Sigmoid colon (tissue), 7 donors: ENCODE measurements around the gene KLHL21. TPM values are rescaled to one million over a fixed set of nuclear protein-coding genes. Genes with fewer than 3 reads are reported as not detected.

Experiments used
- DNase-seq: peaks from one replicate; pipeline ENCODE4 v3.0.0-alpha.2; 2019
- H3K27ac ChIP-seq, 4 donors: fragments of 200-600 bp; sonication (generic); one replicate each; pipeline ENCODE4 v1.5.1; 2016 to 2019; ENCODE audit warnings: mild to moderate bottlenecking in 1 of 4
- H3K27me3 ChIP-seq, 3 donors: fragments of 200-600 bp; sonication (generic); one replicate each; pipeline ENCODE4 v1.5.1; 2019; ENCODE audit warnings: mild to moderate bottlenecking in 1 of 3
- H3K36me3 ChIP-seq, 4 donors: fragments of 200-600 bp; sonication (generic); one replicate each; pipeline ENCODE4 v1.5.1; 2016 to 2019
- H3K4me1 ChIP-seq, 4 donors: fragments of 200-600 bp; sonication (generic); one replicate each; pipeline ENCODE4 v1.5.1; 2017 to 2019
- H3K4me3 ChIP-seq, 4 donors: fragments of 200-600 bp; sonication (generic); one replicate each; pipeline ENCODE4 v1.5.1; 2017 to 2019; ENCODE audit warnings: mild to moderate bottlenecking in 2 of 4, moderate library complexity in 1 of 4
- H3K9me3 ChIP-seq, 4 donors: fragments of 200-600 bp in 3 of 4; sonication (generic) in 3 of 4; one replicate each; pipeline versions ENCODE4 v1.5.1 to v1.6.1; 2013 to 2019
- EP300 ChIP-seq, 4 donors: sonication (generic); formaldehyde crosslinking; IDR thresholded peaks; one replicate each; pipeline ENCODE4 v1.6.1; 2017; ENCODE audit warnings: antibody characterized with exemption in 4 of 4
- POLR2A ChIP-seq, 2 donors: fragments of 450-650 bp; IDR thresholded peaks; one replicate each; pipeline ENCODE4 v1.6.1; 2016; ENCODE audit warnings: antibody characterized with exemption in 2 of 2, mild to moderate bottlenecking in 2 of 2, moderate library complexity in 2 of 2
- POLR2AphosphoS5 ChIP-seq, 4 donors: sonication (generic); formaldehyde crosslinking; IDR thresholded peaks; one replicate each; pipeline ENCODE4 v1.6.1; 2017; ENCODE audit warnings: antibody characterized with exemption in 4 of 4
- WGBS, 2 donors: extraction: QIAGEN DNeasy Blood & Tissue Kit; methylation state at CpG; one replicate each; pipeline ENCODE4 v1.1.7; 2013; 5-methylcytosine and 5-hydroxymethylcytosine counted together
- intact Hi-C: fragments of 100-400 bp; cut with DNase I; formaldehyde crosslinking; loops from one replicate; pipeline ENCODE4 v1.15.1; 2023
- polyA plus RNA-seq, 3 donors: library from polyadenylated mRNA; stranded (reverse); fragments of 200-250 nt; gene quantifications; one replicate each; pipeline ENCODE4 v1.2.3, GENCODE V29; 2013
- total RNA-seq, 4 donors: library from RNA; depleted of rRNA; stranded (reverse); fragments of >200 nt; gene quantifications; one replicate each; pipeline ENCODE4 v1.1.0, GENCODE V29; 2016
- TF ChIP-seq, protein P1 (sequence below), 4 experiments: fragments of 450-650 bp in 3 of 4; fragments of 200-600 bp in 1 of 4; IDR thresholded peaks; one replicate each; pipeline ENCODE4 v1.5.1; 2016 to 2019; ENCODE audit warnings: antibody characterized with exemption in 4 of 4, mild to moderate bottlenecking in 3 of 4, moderate library complexity in 2 of 4
- donor health status: healthy with polysubstance abuse.
- donor health status: Bipolar disorder and iron deficiency.
- donor health status: healthy.

Gene KLHL21
- total and polyA plus RNA-seq, 7 donors, result 4.8 to 83.6 (median 54.0) TPM

GRCh38 chr1:6619045-6619444, 16.4 kb upstream of the KLHL21 start:
- Histone ChIP-seq H3K9me3 (no peaks in the 10 kb centered on the region), H3K36me3 (peaks cover 24 to 63% (median 33%) of the 10 kb centered on the region in 4 donors), H3K4me3 (no peak overlapping the region), H3K4me1 (peaks cover 0 to 41% (median 39%) of the 10 kb centered on the region in 4 donors), H3K27ac (peak overlapping the region in 1 of 4 donors; percentile 1), H3K27me3 (no peaks in the 10 kb centered on the region)
- WGBS, 2 donors, result 94 to 95% methylated on average over 4 of the region's 4 CpGs
- TF ChIP-seq, protein P1, sequence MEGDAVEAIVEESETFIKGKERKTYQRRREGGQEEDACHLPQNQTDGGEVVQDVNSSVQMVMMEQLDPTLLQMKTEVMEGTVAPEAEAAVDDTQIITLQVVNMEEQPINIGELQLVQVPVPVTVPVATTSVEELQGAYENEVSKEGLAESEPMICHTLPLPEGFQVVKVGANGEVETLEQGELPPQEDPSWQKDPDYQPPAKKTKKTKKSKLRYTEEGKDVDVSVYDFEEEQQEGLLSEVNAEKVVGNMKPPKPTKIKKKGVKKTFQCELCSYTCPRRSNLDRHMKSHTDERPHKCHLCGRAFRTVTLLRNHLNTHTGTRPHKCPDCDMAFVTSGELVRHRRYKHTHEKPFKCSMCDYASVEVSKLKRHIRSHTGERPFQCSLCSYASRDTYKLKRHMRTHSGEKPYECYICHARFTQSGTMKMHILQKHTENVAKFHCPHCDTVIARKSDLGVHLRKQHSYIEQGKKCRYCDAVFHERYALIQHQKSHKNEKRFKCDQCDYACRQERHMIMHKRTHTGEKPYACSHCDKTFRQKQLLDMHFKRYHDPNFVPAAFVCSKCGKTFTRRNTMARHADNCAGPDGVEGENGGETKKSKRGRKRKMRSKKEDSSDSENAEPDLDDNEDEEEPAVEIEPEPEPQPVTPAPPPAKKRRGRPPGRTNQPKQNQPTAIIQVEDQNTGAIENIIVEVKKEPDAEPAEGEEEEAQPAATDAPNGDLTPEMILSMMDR (IDR thresholded peaks at IDR 0.05), result no peak
- no peak for TF ChIP-seq POLR2A (IDR thresholded peaks at IDR 0.05)
- TF ChIP-seq EP300 (IDR thresholded peaks at IDR 0.05), result no peak
- no peak for TF ChIP-seq POLR2AphosphoS5 (IDR thresholded peaks at IDR 0.05)
- intact Hi-C loops, result loop anchor here (10.0 kb wide), 1 partner anchor 166 kb away; the partner anchor contains the start of gene CAMTA1
- DNase-seq, result no peak

GRCh38 chr1:6614929-6615785, 12.5 kb upstream of the KLHL21 start:
- DNase-seq, result peak; percentile 70
- H3K36me3 ChIP-seq, result peaks cover 9 to 28% (median 12%) of the 10 kb centered on the region in 4 donors
- no peaks in the 10 kb centered on the region for H3K9me3 ChIP-seq
- no peaks in the 10 kb centered on the region for H3K27me3 ChIP-seq
- 2% methylated on average over 82 of the region's 82 CpGs for WGBS, 2 donors
- intact Hi-C loops, result loop anchor here (10.0 kb wide), 1 partner anchor 170 kb away; the partner anchor contains the start of gene CAMTA1
- H3K4me3 ChIP-seq, result peak overlapping the region; percentile 96 to 100 (median 100)
- no peak for TF ChIP-seq POLR2AphosphoS5 (IDR thresholded peaks at IDR 0.05)
- TF ChIP-seq EP300 (IDR thresholded peaks at IDR 0.05), result no peak
- no peak for TF ChIP-seq POLR2A (IDR thresholded peaks at IDR 0.05)
- TF ChIP-seq, protein P1 (IDR thresholded peaks at IDR 0.05), result no peak
- H3K27ac ChIP-seq, result peak overlapping the region; percentile 99 to 100 (median 99)
- peaks cover 0 to 49% (median 42%) of the 10 kb centered on the region in 4 donors for H3K4me1 ChIP-seq

DNA sequence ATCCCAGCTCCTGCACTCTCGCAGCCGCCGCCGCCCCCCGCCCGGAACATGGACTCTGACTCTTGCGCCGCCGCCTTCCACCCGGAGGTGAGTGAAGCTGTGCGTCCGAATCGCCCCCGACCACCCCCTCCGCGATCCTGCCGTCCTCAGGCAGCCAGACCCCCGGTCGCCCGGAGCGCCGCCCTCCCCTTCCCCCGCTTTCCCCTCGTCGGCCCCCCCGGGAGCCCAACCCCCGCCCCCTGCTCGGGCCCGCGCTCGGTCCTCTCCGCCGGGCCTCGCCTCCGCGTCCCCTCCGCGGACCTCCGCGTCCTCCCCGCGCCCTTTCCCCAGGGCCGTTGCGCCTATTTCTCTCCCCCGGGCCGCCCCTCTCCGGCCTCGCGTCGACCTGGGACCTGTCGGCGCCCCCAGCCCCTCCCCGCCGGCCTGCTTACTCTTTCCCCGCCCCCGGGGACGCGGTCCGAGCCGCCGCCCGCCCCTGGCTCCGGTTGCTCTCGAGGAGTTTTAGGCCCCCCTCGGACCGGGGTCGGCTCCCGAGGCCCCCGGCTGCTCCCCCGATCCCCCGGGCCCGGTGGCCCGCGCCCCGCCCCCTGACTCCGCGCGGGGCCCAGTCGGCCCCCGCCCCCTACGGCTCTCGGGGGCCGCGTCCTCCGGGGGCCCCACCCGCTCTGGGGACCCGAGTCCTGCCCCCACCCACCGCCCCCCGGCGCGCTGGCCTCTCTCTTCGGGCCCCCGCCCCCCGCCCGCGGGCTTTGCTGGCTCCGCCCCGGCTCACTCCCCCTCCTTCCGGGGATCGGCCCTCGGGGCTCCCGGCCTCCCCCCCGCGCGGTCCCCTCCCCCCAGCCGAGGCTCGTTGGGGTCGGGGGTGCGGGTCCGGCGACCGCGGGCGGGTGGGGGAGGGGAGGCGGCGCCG, 11.6 kb upstream of the KLHL21 start:
- peaks cover under 1 to 19% (median 3%) of the 10 kb centered on the region in 4 donors for H3K36me3 ChIP-seq
- peak overlapping the region; percentile 96 to 100 (median 100) for H3K4me3 ChIP-seq
- peak overlapping the region; percentile 99 to 100 (median 99) for H3K27ac ChIP-seq
- no peaks in the 10 kb centered on the region for H3K9me3 ChIP-seq
- TF ChIP-seq POLR2A (IDR thresholded peaks at IDR 0.05) (no peak), POLR2AphosphoS5 (IDR thresholded peaks at IDR 0.05) (no peak)
- WGBS, 2 donors, result 1 to 2% methylated on average over 117 of the region's 117 CpGs
- no peaks in the 10 kb centered on the region for H3K27me3 ChIP-seq
- intact Hi-C loops, result loop anchor here (10.0 kb wide), 1 partner anchor 171 kb away; the partner anchor contains the start of gene CAMTA1
- peak; percentile 82 for DNase-seq
- peaks cover 0 to 58% (median 49%) of the 10 kb centered on the region in 4 donors for H3K4me1 ChIP-seq

GRCh38 chr1:6613361-6614018, 10.8 kb upstream of the KLHL21 start, which contains the start of gene PHF13:
PHF13 (plus strand) TSS chr1:6613731; CDS start chr1:6614067, 336 bp downstream.
- Histone ChIP-seq H3K9me3 (no peaks in the 10 kb centered on the region), H3K27me3 (no peaks in the 10 kb centered on the region), H3K4me3 (peak within 1 kb of the TSS; percentile 96 to 100 (median 100)), H3K27ac (peak within 1 kb of the TSS; percentile 99 to 100 (median 99)), H3K36me3 (peaks cover 0 to 12% (median 0%) of the 10 kb centered on the region in 4 donors), H3K4me1 (peaks cover 0 to 61% (median 54%) of the 10 kb centered on the region in 4 donors)
- DNase-seq, result peak; percentile 100
- 1% methylated on average over 84 of the region's 84 CpGs for WGBS, 2 donors
- peak; percentile 89 to 94 (median 90) for TF ChIP-seq POLR2AphosphoS5 (IDR thresholded peaks at IDR 0.05)
- TF ChIP-seq, protein P1 (IDR thresholded peaks at IDR 0.05), result no peak
- TF ChIP-seq POLR2A (IDR thresholded peaks at IDR 0.05), result peak; percentile 54 to 78
- TF ChIP-seq EP300 (IDR thresholded peaks at IDR 0.05), result peak in 1 of 4 donors; percentile 22
- intact Hi-C loops, result loop anchor here (1.0 to 10.0 kb wide), 2 partner anchors 10 to 171 kb away; partner anchors contain the start of gene CAMTA1
